WTC11 (cell line): ENCODE results near the gene PPIP5K2.

Experiments
- CREM ChIP-seq: sonication (generic); formaldehyde crosslinking; IDR thresholded peaks from 2 replicates; pipeline ENCODE4 v1.8.1; 2022; ENCODE audit warnings: mild to moderate bottlenecking, missing genetic modification reagents, moderate library complexity
- GRHL2 ChIP-seq: fragments of 250-450 bp; sonication (Bioruptor Pico); IDR thresholded peaks from 2 replicates; pipeline ENCODE4 v1.8.0; 2022; ENCODE audit warnings: mild to moderate bottlenecking, moderate library complexity; ENCODE audit not compliant: insufficient replicate concordance, severe bottlenecking
- KAT7 ChIP-seq: sonication (generic); formaldehyde crosslinking; IDR thresholded peaks from 2 replicates; pipeline ENCODE4 v1.8.1; 2023; ENCODE audit warnings: missing genetic modification reagents, mild to moderate bottlenecking, borderline replicate concordance
- TF ChIP-seq, protein P1 (sequence below): sonication (generic); formaldehyde crosslinking; IDR thresholded peaks from 2 replicates; pipeline ENCODE4 v1.8.1; 2022; ENCODE audit warnings: low read depth, missing genetic modification reagents, borderline replicate concordance

DNA sequence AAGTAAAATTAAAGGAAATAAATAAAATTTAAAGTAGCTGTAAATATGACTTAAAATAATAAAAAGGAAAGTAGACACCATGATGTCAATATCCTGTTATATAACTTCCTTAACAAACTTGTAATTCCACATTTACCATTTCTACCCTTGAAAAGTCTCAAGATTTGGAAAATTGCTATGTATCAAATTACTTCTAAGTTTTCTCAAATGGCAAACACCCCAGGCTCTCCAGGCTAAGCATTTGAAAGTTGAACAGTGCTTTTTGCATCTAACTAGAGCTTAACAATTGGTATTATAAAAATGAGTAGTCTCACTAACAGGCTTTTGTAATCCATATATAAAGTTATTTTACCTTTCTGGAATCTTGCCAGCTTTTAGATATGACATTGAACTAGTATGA lies 97.0 kb downstream of the PPIP5K2 start:
- TF ChIP-seq GRHL2 (CRISPR knock-in tag) (no peak), KAT7 (CRISPR knock-in tag) (no peak), CREM (no peak)
- TF ChIP-seq, protein P1, sequence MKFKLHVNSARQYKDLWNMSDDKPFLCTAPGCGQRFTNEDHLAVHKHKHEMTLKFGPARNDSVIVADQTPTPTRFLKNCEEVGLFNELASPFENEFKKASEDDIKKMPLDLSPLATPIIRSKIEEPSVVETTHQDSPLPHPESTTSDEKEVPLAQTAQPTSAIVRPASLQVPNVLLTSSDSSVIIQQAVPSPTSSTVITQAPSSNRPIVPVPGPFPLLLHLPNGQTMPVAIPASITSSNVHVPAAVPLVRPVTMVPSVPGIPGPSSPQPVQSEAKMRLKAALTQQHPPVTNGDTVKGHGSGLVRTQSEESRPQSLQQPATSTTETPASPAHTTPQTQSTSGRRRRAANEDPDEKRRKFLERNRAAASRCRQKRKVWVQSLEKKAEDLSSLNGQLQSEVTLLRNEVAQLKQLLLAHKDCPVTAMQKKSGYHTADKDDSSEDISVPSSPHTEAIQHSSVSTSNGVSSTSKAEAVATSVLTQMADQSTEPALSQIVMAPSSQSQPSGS, result no peak
